Heart left ventricle (tissue), 13 donors: ENCODE results near the gene UGT1A10.

Source experiments
- CTCF ChIP-seq, 12 donors: fragments of 200-600 bp; sonication (generic) in 4 of 12; IDR thresholded peaks; one replicate each; pipeline versions ENCODE4 v1.5.0 to v1.8.0; 2018 to 2022; ENCODE audit warnings: antibody characterized with exemption in 12 of 12, mild to moderate bottlenecking in 5 of 12
- POLR2A ChIP-seq, 2 donors: fragments of 450-650 bp; IDR thresholded peaks; one replicate each; pipeline ENCODE4 v1.6.1; 2017; ENCODE audit warnings: antibody characterized with exemption in 2 of 2, mild to moderate bottlenecking in 2 of 2, moderate library complexity in 2 of 2
- donor health status: ischemic (EF 13 %, LVEDD 7.1; RV severe dilation, severe dysfunction).
- donor health status: DM: no; HTN: yes; CAD: no.
- donor health status: DM: no; HTN: no; CAD: no.
- donor health status: ischemic (EF 25% LVEDD 6.9; RV normal size, moderate dysfunction).
- donor health status: ischemic (EF 25% LVEDD 5.7; RV mildly dilated, moderate dysfunction).
- donor health status: ischemic (EF 35%, LVEDD 5.7; RV mildly dilated, moderate dysfunction).
- donor health status: nonischemic (EF 11% LVEDD 7.7; RV severe dilation, severe dysfunction).
- donor health status: DM: yes; HTN: yes; CAD: no.
- donor health status: PGD.
- donor health status: ischemic (EF 29% LVEDD 5.4; RV normal size, mild dysfunction).
- donor health status: nonischemic (EF 23%, LVEDD 6.1; RV moderate dilation, normal function).

- TF ChIP-seq CTCF (IDR thresholded peaks at IDR 0.05) (no peak), POLR2A (IDR thresholded peaks at IDR 0.05) (no peak)
These were observed 82.3 kb downstream of the UGT1A10 start, which contains the start of gene UGT1A4 for GRCh38 chr2:233718552-233718951.
